ENCODE results near the gene ERGIC1.
"Not testable (repeated sequence)": the region's sequence is repeated elsewhere in the genome, so short reads cannot be mapped to it uniquely, and the experiment has no call there.

ERGIC1 gene

DNA sequence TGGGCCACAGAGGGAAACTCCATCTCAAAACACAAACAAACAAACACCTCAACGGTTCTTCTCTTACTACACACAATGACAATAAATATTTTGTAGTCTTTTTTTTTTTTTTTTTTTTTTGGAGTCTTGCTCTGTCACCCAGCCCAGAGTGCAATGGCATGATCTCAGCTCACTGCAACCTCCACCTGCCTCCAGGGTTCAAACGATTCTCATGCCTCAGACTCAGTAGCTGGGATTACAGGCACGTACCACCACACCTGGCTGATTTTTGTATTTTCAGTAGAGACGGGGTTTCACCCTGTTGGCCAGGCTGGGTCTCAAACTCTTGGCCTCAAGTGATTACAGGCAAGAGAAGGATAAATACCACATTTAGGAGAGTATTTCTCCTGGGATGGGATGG lies 30.1 kb downstream of the ERGIC1 start:
- H3K23ac ChIP-seq (ENCODE audit: low read depth, low read length, poor library complexity); H3K9me3 ChIP-seq (replicated peaks in 1 of 2; ENCODE audit: control insufficient read depth in 2 of 2, insufficient read depth in 1 of 2, low read depth in 1 of 2, low read length in 2 of 2); H2BK12ac ChIP-seq (ENCODE audit: low read length); H3K9ac ChIP-seq (ENCODE audit: low read depth, low read length, poor library complexity); H3K4me2 ChIP-seq (ENCODE audit: insufficient read depth, low read length, poor library complexity, severe bottlenecking); H3K36me3 ChIP-seq (replicated peaks in 1 of 2; ENCODE audit: control insufficient read depth in 2 of 2, insufficient read depth in 2 of 2, low read length in 2 of 2); H4K91ac ChIP-seq (ENCODE audit: low read depth, low read length, poor library complexity); H2AK5ac ChIP-seq (ENCODE audit: low read depth, low read length); H3K14ac ChIP-seq (ENCODE audit: low read length); H3K79me1 ChIP-seq (ENCODE audit: low read depth, low read length); H3K18ac ChIP-seq (ENCODE audit: low read length); DNase-seq (ENCODE audit: low spot score); H3K4ac ChIP-seq (ENCODE audit: low read length); H3K4me3 ChIP-seq (ENCODE audit: low read length in 2 of 2); H2BK120ac ChIP-seq (ENCODE audit: low read depth, low read length); H3K27ac ChIP-seq (replicated peaks; ENCODE audit: low read length); H2BK5ac ChIP-seq (ENCODE audit: low read length); H4K8ac ChIP-seq (ENCODE audit: low read depth, low read length); H3K27me3 ChIP-seq (ENCODE audit: control insufficient read depth in 3 of 3, insufficient read depth in 3 of 3, low read depth in 1 of 3, low read length in 3 of 3); H2BK15ac ChIP-seq (ENCODE audit: low read length); H2AFZ ChIP-seq (ENCODE audit: low read length): not testable (repeated sequence)
- H3K4me1 ChIP-seq (ENCODE audit: control insufficient read depth in 2 of 2, insufficient read depth in 1 of 2, low read depth in 1 of 2, low read length in 2 of 2): peaks cover 23 to 25% of the 10 kb centered on the region in 2 donors
- WGBS, 2 donors (ENCODE audit: extremely low coverage in 2 of 2, insufficient read length in 2 of 2, insufficient replicate concordance in 1 of 2): 100% methylated on average over 1 of the region's 4 CpGs; no CpG with 5 or more reads in 1 of the 2 donors

DNA sequence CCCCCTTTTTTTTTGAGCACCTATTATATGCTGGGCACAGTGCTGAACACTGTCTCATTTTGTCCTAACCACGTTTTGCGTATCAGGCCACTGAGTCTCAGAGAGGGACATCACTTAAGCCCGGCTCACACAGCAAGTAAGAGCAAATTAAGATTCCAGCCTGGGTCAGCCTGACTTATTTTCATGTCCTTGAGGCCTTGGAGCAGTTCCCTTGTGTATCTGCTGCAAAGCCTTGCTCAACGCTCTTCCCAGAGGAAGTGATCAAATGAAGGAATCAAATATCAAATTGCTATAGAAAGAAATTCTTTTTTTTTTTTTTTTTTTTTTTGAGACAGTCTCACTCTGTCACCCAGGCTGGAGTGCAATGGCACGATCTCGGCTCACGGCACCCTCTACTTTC lies 30.7 kb downstream of the ERGIC1 start:
- Histone ChIP-seq H3K9me3 (replicated peaks in 1 of 2; ENCODE audit: control insufficient read depth in 2 of 2, insufficient read depth in 1 of 2, low read depth in 1 of 2, low read length in 2 of 2) (no peaks in the 10 kb centered on the region), H3K9ac (ENCODE audit: low read depth, low read length, poor library complexity) (no peak overlapping the region), H2BK15ac (ENCODE audit: low read length) (no peak overlapping the region), H4K8ac (ENCODE audit: low read depth, low read length) (no peak overlapping the region), H3K23ac (ENCODE audit: low read depth, low read length, poor library complexity) (no peak overlapping the region), H3K27me3 (ENCODE audit: control insufficient read depth in 3 of 3, insufficient read depth in 3 of 3, low read depth in 1 of 3, low read length in 3 of 3) (no peaks in the 10 kb centered on the region), H3K4ac (ENCODE audit: low read length) (no peak overlapping the region), H2AK5ac (ENCODE audit: low read depth, low read length) (no peak overlapping the region), H3K79me1 (ENCODE audit: low read depth, low read length) (peaks cover 4% of the 10 kb centered on the region), H3K27ac (replicated peaks; ENCODE audit: low read length) (no peak overlapping the region), H2BK12ac (ENCODE audit: low read length) (no peak overlapping the region), H3K4me3 (ENCODE audit: low read length in 2 of 2) (no peak overlapping the region), H2BK120ac (ENCODE audit: low read depth, low read length) (no peak overlapping the region), H3K14ac (ENCODE audit: low read length) (no peak overlapping the region), H3K36me3 (replicated peaks in 1 of 2; ENCODE audit: control insufficient read depth in 2 of 2, insufficient read depth in 2 of 2, low read length in 2 of 2) (no peaks in the 10 kb centered on the region), H2AFZ (ENCODE audit: low read length) (no peak overlapping the region), H2BK5ac (ENCODE audit: low read length) (no peak overlapping the region), H4K91ac (ENCODE audit: low read depth, low read length, poor library complexity) (no peak overlapping the region), H3K4me1 (ENCODE audit: control insufficient read depth in 2 of 2, insufficient read depth in 1 of 2, low read depth in 1 of 2, low read length in 2 of 2) (peaks cover 22 to 31% of the 10 kb centered on the region in 2 donors), H3K18ac (ENCODE audit: low read length) (no peak overlapping the region), H3K4me2 (ENCODE audit: insufficient read depth, low read length, poor library complexity, severe bottlenecking) (no peak overlapping the region)
- no peak for DNase-seq (ENCODE audit: low spot score)
- no CpG with 5 or more reads among the region's 7 CpGs for WGBS, 2 donors (ENCODE audit: extremely low coverage in 2 of 2, insufficient read length in 2 of 2, insufficient replicate concordance in 1 of 2)

DNA sequence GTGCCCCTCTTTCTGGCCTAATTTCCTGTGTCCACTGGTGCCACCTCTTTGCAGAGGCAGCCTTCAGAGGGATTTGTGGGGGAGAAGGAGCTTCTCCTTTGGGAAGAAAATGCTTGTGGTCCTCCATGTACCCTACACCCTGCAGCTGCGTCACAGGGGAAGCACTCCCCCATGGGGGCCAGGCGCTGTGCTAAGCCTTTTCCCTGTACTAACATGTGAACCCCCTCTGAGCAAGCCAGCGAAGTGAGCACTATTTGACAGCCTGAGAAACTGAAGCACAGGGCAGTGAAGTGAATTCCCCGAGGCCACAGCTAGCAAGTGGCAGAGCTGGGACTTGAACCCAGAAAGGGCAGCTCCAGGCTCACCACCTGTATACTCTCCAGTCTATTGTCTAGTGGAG lies 32.3 kb downstream of the ERGIC1 start:
- no peaks in the 10 kb centered on the region for H3K36me3 ChIP-seq (replicated peaks in 1 of 2; ENCODE audit: control insufficient read depth in 2 of 2, insufficient read depth in 2 of 2, low read length in 2 of 2)
- H3K9me3 ChIP-seq (replicated peaks in 1 of 2; ENCODE audit: control insufficient read depth in 2 of 2, insufficient read depth in 1 of 2, low read depth in 1 of 2, low read length in 2 of 2): no peaks in the 10 kb centered on the region
- no peak overlapping the region for H2BK120ac ChIP-seq (ENCODE audit: low read depth, low read length)
- no peak overlapping the region for H3K23ac ChIP-seq (ENCODE audit: low read depth, low read length, poor library complexity)
- no peak overlapping the region for H3K4me2 ChIP-seq (ENCODE audit: insufficient read depth, low read length, poor library complexity, severe bottlenecking)
- H4K91ac ChIP-seq (ENCODE audit: low read depth, low read length, poor library complexity): no peak overlapping the region
- no peaks in the 10 kb centered on the region for H3K27me3 ChIP-seq (ENCODE audit: control insufficient read depth in 3 of 3, insufficient read depth in 3 of 3, low read depth in 1 of 3, low read length in 3 of 3)
- H3K9ac ChIP-seq (ENCODE audit: low read depth, low read length, poor library complexity): no peak overlapping the region
- no CpG with 5 or more reads among the region's 4 CpGs for WGBS, 2 donors (ENCODE audit: extremely low coverage in 2 of 2, insufficient read length in 2 of 2, insufficient replicate concordance in 1 of 2)
- no peak overlapping the region for H3K4ac ChIP-seq (ENCODE audit: low read length)
- peaks cover 30 to 45% of the 10 kb centered on the region in 2 donors for H3K4me1 ChIP-seq (ENCODE audit: control insufficient read depth in 2 of 2, insufficient read depth in 1 of 2, low read depth in 1 of 2, low read length in 2 of 2)
- no peak overlapping the region for H2BK5ac ChIP-seq (ENCODE audit: low read length)
- H4K8ac ChIP-seq (ENCODE audit: low read depth, low read length): no peak overlapping the region
- no peak overlapping the region for H2BK15ac ChIP-seq (ENCODE audit: low read length)
- no peak overlapping the region for H2AFZ ChIP-seq (ENCODE audit: low read length)
- H2AK5ac ChIP-seq (ENCODE audit: low read depth, low read length): no peak overlapping the region
- H3K18ac ChIP-seq (ENCODE audit: low read length): no peak overlapping the region
- H3K79me1 ChIP-seq (ENCODE audit: low read depth, low read length): peaks cover 4% of the 10 kb centered on the region
- H2BK12ac ChIP-seq (ENCODE audit: low read length): no peak overlapping the region
- no peak overlapping the region for H3K27ac ChIP-seq (replicated peaks; ENCODE audit: low read length)
- H3K4me3 ChIP-seq (ENCODE audit: low read length in 2 of 2): no peak overlapping the region
- DNase-seq (ENCODE audit: low spot score): no peak
- no peak overlapping the region for H3K14ac ChIP-seq (ENCODE audit: low read length)

DNA sequence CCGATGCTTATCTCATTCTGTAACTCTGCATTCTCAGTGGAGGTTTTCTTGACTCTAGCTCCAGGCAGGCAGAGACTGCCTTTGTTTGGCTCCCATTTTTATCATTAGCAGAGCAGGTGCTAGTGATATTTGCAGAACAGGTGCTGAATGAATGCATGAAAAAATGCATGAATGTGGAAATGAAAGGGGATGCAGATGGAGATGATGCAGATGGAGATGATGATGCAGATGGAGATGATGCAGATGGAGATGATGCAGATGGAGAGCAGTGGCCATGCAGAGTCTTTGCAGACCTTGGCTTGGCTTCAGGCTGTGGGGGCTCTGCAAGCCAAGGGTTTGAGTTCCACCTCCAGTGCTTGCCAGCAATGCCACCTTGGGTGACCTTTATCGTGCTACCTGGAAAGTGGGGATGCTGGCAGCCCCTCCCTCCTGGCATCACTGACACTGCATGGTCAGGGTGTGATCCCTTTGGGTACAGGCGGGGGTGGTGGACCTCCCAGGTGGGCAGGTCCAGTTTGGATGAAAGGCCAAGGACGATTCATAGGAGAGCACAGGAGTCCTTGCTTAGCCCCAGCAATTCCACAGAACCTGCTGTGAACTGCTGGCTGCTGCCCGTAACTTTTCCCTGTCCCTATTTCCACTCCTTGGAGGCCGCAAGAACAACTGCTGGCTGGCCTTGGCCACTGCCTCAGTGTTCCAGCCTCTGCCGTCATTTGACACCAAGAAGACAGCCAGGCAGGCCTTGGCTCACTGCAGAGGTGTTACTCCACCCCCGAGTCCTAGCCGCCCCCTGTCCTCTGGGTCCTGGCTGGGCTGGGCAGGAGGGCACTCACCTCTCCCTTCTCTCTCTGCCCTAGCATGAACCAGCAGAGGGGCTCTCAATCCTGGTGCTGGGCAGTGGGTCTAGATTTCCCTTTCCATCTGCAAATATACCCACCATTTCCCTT lies 33.0 kb downstream of the ERGIC1 start:
- no peak overlapping the region for H4K91ac ChIP-seq (ENCODE audit: low read depth, low read length, poor library complexity)
- no peaks in the 10 kb centered on the region for H3K27me3 ChIP-seq (ENCODE audit: control insufficient read depth in 3 of 3, insufficient read depth in 3 of 3, low read depth in 1 of 3, low read length in 3 of 3)
- H2BK5ac ChIP-seq (ENCODE audit: low read length): no peak overlapping the region
- no peak overlapping the region for H2AK5ac ChIP-seq (ENCODE audit: low read depth, low read length)
- H2BK12ac ChIP-seq (ENCODE audit: low read length): no peak overlapping the region
- no peak overlapping the region for H3K9ac ChIP-seq (ENCODE audit: low read depth, low read length, poor library complexity)
- no peak overlapping the region for H3K23ac ChIP-seq (ENCODE audit: low read depth, low read length, poor library complexity)
- H2BK15ac ChIP-seq (ENCODE audit: low read length): no peak overlapping the region
- WGBS, 2 donors (ENCODE audit: extremely low coverage in 2 of 2, insufficient read length in 2 of 2, insufficient replicate concordance in 1 of 2): no CpG with 5 or more reads among the region's 9 CpGs
- H4K8ac ChIP-seq (ENCODE audit: low read depth, low read length): no peak overlapping the region
- no peak overlapping the region for H3K27ac ChIP-seq (replicated peaks; ENCODE audit: low read length)
- DNase-seq (ENCODE audit: low spot score): no peak
- no peak overlapping the region for H3K4ac ChIP-seq (ENCODE audit: low read length)
- H2AFZ ChIP-seq (ENCODE audit: low read length): no peak overlapping the region
- H3K14ac ChIP-seq (ENCODE audit: low read length): no peak overlapping the region
- H3K4me3 ChIP-seq (ENCODE audit: low read length in 2 of 2): no peak overlapping the region
- H3K4me2 ChIP-seq (ENCODE audit: insufficient read depth, low read length, poor library complexity, severe bottlenecking): no peak overlapping the region
- H3K9me3 ChIP-seq (replicated peaks in 1 of 2; ENCODE audit: control insufficient read depth in 2 of 2, insufficient read depth in 1 of 2, low read depth in 1 of 2, low read length in 2 of 2): no peaks in the 10 kb centered on the region
- no peaks in the 10 kb centered on the region for H3K36me3 ChIP-seq (replicated peaks in 1 of 2; ENCODE audit: control insufficient read depth in 2 of 2, insufficient read depth in 2 of 2, low read length in 2 of 2)
- peaks cover 34 to 52% of the 10 kb centered on the region in 2 donors for H3K4me1 ChIP-seq (ENCODE audit: control insufficient read depth in 2 of 2, insufficient read depth in 1 of 2, low read depth in 1 of 2, low read length in 2 of 2)
- H3K18ac ChIP-seq (ENCODE audit: low read length): no peak overlapping the region
- peak overlapping the region; percentile 29 for H2BK120ac ChIP-seq (ENCODE audit: low read depth, low read length)
- H3K79me1 ChIP-seq (ENCODE audit: low read depth, low read length): peaks cover 4% of the 10 kb centered on the region
